DOHH2 (cell line): Measurements from ENCODE around the gene LRCH1.

Experiments
- EZH2phosphoT487 ChIP-seq: fragments of 200-600 bp; sonication (generic); IDR thresholded peaks from 2 replicates; pipeline ENCODE4 v1.6.1; 2017; ENCODE audit warnings: borderline replicate concordance, mild to moderate bottlenecking, antibody characterized with exemption, low read length, moderate library complexity, mixed read lengths
- TF ChIP-seq, protein P1 (sequence below): fragments of 200-600 bp; sonication (generic); IDR thresholded peaks from one replicate; pipeline ENCODE4 v1.5.1; 2014; ENCODE audit warnings: antibody characterized with exemption, mild to moderate bottlenecking, low read depth, low read length; ENCODE audit not compliant: poor library complexity, severe bottlenecking

DNA sequence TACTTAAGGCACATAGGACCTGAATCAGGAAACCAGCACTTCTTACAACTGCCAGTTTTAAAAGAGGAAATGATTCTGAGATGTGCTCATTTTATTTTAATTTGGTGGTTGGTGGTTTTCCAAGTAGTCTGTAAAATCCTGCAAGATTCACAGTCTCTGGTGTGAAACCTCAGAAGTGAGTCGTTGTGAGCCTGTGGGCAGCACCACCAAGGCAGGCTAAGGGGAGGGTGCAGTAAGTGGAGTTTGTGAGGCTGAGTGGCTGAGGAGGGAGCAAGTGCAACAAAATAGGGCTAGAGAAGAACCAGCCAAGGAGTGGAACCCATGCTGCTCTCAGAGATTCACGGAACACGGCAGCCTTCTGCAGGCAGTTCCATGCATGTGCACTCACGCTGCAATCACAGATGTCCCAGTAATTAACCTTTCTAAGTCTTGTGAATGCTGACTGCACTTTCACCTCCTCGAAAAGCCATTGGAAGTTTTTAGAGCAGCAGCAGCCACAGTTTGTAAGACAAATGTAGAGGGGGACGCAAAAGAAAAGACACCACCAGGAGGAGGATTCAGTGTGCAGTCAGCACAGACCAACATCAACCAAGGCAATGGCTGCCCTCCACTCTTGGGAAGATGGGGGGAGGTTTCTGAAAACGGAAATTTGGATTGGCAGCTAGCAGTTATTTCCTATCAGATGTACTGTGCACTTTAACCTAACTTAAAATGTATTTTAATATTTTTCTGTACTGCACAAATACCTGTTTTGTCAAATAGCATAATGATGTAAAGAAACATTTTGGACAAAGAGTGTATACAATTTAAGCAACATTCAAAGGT, 199.1 kb downstream of the LRCH1 start:
- TF ChIP-seq, protein P1, sequence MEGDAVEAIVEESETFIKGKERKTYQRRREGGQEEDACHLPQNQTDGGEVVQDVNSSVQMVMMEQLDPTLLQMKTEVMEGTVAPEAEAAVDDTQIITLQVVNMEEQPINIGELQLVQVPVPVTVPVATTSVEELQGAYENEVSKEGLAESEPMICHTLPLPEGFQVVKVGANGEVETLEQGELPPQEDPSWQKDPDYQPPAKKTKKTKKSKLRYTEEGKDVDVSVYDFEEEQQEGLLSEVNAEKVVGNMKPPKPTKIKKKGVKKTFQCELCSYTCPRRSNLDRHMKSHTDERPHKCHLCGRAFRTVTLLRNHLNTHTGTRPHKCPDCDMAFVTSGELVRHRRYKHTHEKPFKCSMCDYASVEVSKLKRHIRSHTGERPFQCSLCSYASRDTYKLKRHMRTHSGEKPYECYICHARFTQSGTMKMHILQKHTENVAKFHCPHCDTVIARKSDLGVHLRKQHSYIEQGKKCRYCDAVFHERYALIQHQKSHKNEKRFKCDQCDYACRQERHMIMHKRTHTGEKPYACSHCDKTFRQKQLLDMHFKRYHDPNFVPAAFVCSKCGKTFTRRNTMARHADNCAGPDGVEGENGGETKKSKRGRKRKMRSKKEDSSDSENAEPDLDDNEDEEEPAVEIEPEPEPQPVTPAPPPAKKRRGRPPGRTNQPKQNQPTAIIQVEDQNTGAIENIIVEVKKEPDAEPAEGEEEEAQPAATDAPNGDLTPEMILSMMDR, result no peak
- no peak for TF ChIP-seq EZH2phosphoT487
